H1 (cell line): ENCODE data around the gene ENDOV. TPM values are rescaled to one million over a fixed set of nuclear protein-coding genes. Genes with fewer than 3 reads are reported as not detected.

ENCODE experiments used
- CTCF ChIA-PET: fragments of 300-600 bp; sonication (Branson Sonifier 250); formaldehyde crosslinking; loops from one replicate; lab custom pipeline; 2021; ENCODE audit not compliant: partially characterized antibody; lab: Charles Lee
- POLR2A ChIA-PET: fragments of 300-600 bp; sonication (Branson Sonifier 250); formaldehyde crosslinking; loops from one replicate; lab custom pipeline; 2021; ENCODE audit warnings: inconsistent platforms; ENCODE audit not compliant: partially characterized antibody; lab: Charles Lee
- DNase-seq, 2 experiments: peaks; one replicate each; pipeline versions ENCODE4 v3.0.0 to v3.0.0-alpha.2; 2010 to 2022; ENCODE audit warnings: low spot score in 2 of 2, low read depth in 1 of 2, mixed read lengths in 1 of 2
- FAIRE-seq: peaks from 2 replicates; lab custom pipeline; 2011; peaks lifted over from hg19 to GRCh38; lab: Jason Lieb, UNC
- H2AFZ ChIP-seq: 2 replicates; pipeline ENCODE4 v1.8.1; 2012; ENCODE audit warnings: low read length, inconsistent platforms
- H2AK5ac ChIP-seq: 2 replicates; pipeline ENCODE4 v1.6.1; 2013; ENCODE audit warnings: low read depth, low read length
- H2BK120ac ChIP-seq: replicated peaks from 2 replicates; pipeline ENCODE3; 2013; ENCODE audit warnings: low read depth, low read length, inconsistent platforms
- H2BK12ac ChIP-seq: 2 replicates; pipeline ENCODE4 v1.6.1; 2013; ENCODE audit warnings: low read depth, low read length
- H2BK15ac ChIP-seq: 2 replicates; pipeline ENCODE4 v1.6.1; 2013; ENCODE audit warnings: low read length
- H2BK20ac ChIP-seq: 2 replicates; pipeline ENCODE4 v1.6.1; 2013; ENCODE audit warnings: low read length
- H2BK5ac ChIP-seq: 2 replicates; pipeline ENCODE4 v1.6.1; 2013; ENCODE audit warnings: low read depth, low read length
- H3K14ac ChIP-seq: 2 replicates; pipeline ENCODE4 v1.6.1; 2013; ENCODE audit warnings: inconsistent platforms; ENCODE audit not compliant: insufficient read length
- H3K18ac ChIP-seq: 2 replicates; pipeline ENCODE4 v1.6.1; 2013; ENCODE audit warnings: low read length; ENCODE audit errors: extremely low read depth
- H3K23ac ChIP-seq: 2 replicates; pipeline ENCODE4 v1.6.1; 2013; ENCODE audit warnings: inconsistent platforms; ENCODE audit not compliant: insufficient read length
- H3K23me2 ChIP-seq: 2 replicates; pipeline ENCODE4 v1.6.1; 2013; ENCODE audit warnings: low read depth, low read length
- H3K27ac ChIP-seq: 2 replicates; pipeline ENCODE4 v1.6.1; 2011; ENCODE audit warnings: low read depth, low read length, inconsistent platforms
- H3K27me3 ChIP-seq, 4 experiments: replicated peaks in 1 of 4; 1 replicate in 1 of 4; 2 replicates in 3 of 4; pipeline versions ENCODE4 v1.6.1 to v1.8.1; 2011 to 2013; ENCODE audit warnings: low read length in 3 of 4, mild to moderate bottlenecking in 3 of 4, inconsistent platforms in 2 of 4, mixed read lengths in 2 of 4, moderate library complexity in 1 of 4; ENCODE audit not compliant: control insufficient read depth in 3 of 4, insufficient read depth in 3 of 4; ENCODE audit errors: extremely low read depth in 1 of 4
- H3K36me3 ChIP-seq, 4 experiments: 2 replicates each; pipeline versions ENCODE4 v1.6.1 to v1.8.1; 2011 to 2013; ENCODE audit warnings: mild to moderate bottlenecking in 4 of 4, low read length in 3 of 4, moderate library complexity in 2 of 4, control low read depth in 1 of 4, inconsistent platforms in 1 of 4; ENCODE audit not compliant: insufficient read depth in 4 of 4, control insufficient read depth in 2 of 4
- H3K4ac ChIP-seq: replicated peaks from 2 replicates; pipeline ENCODE3; 2013; ENCODE audit warnings: low read length, low read depth, mixed read lengths, inconsistent platforms; ENCODE audit not compliant: insufficient read length
- H3K4me1 ChIP-seq, 4 experiments: replicated peaks in 1 of 4; 1 replicate in 1 of 4; 2 replicates in 3 of 4; pipeline versions ENCODE4 v1.6.1 to v1.8.1; 2011 to 2013; ENCODE audit warnings: low read length in 3 of 4, inconsistent platforms in 2 of 4, mixed read lengths in 1 of 4; ENCODE audit not compliant: insufficient read depth in 4 of 4, control insufficient read depth in 3 of 4
- H3K4me2 ChIP-seq, 2 experiments: 2 replicates each; pipeline versions ENCODE4 v1.6.1 to v1.8.1; 2011 to 2013; ENCODE audit warnings: low read depth in 2 of 2, low read length in 2 of 2, control low read depth in 1 of 2, inconsistent platforms in 1 of 2, mild to moderate bottlenecking in 1 of 2; ENCODE audit not compliant: insufficient read depth in 1 of 2
- H3K4me3 ChIP-seq, 4 experiments: fragments of 200-600, 300-600 bp in 1 of 4; sonication (generic), shearing (Covaris generic), sonication (Bioruptor Twin) in 1 of 4; 2 replicates each; pipeline versions ENCODE4 v1.5.1 to v1.8.1; 2011 to 2016; ENCODE audit warnings: low read length in 4 of 4, low read depth in 3 of 4, control low read depth in 2 of 4, inconsistent platforms in 2 of 4, mild to moderate bottlenecking in 2 of 4, mixed read lengths in 1 of 4, moderate library complexity in 1 of 4; ENCODE audit not compliant: insufficient read depth in 2 of 4; ENCODE audit errors: extremely low read depth in 1 of 4
- H3K56ac ChIP-seq: replicated peaks from 2 replicates; pipeline ENCODE3; 2013; ENCODE audit warnings: low read depth, mild to moderate bottlenecking, mixed read lengths, low read length, inconsistent platforms; ENCODE audit not compliant: insufficient read length
- H3K79me1 ChIP-seq: 2 replicates; pipeline ENCODE4 v1.6.1; 2013; ENCODE audit warnings: low read depth, low read length, control low read depth
- H3K79me2 ChIP-seq, 2 experiments: 2 replicates each; pipeline versions ENCODE4 v1.6.1 to v1.8.1; 2012 to 2013; ENCODE audit warnings: low read length in 2 of 2, mild to moderate bottlenecking in 2 of 2, inconsistent platforms in 1 of 2; ENCODE audit not compliant: insufficient read depth in 2 of 2, control insufficient read depth in 1 of 2
- H3K9ac ChIP-seq, 4 experiments: replicated peaks in 1 of 4; 1 replicate in 1 of 4; 2 replicates in 3 of 4; pipeline versions ENCODE4 v1.6.1 to v1.8.1; 2011 to 2013; ENCODE audit warnings: low read depth in 3 of 4, low read length in 3 of 4, control low read depth in 2 of 4, mild to moderate bottlenecking in 2 of 4, moderate library complexity in 2 of 4, inconsistent platforms in 1 of 4; ENCODE audit errors: extremely low read depth in 1 of 4
- H3K9me3 ChIP-seq, 2 experiments: 2 replicates each; pipeline versions ENCODE4 v1.6.1 to v1.8.1; 2012 to 2013; ENCODE audit warnings: mild to moderate bottlenecking in 2 of 2, moderate library complexity in 2 of 2, control low read depth in 1 of 2, inconsistent platforms in 1 of 2, low read depth in 1 of 2, low read length in 1 of 2, mixed read lengths in 1 of 2; ENCODE audit not compliant: insufficient read depth in 2 of 2
- H4K20me1 ChIP-seq, 2 experiments: replicated peaks in 1 of 2; 2 replicates each; pipeline versions ENCODE3 to v1.8.1; 2011 to 2013; ENCODE audit warnings: inconsistent platforms in 2 of 2, low read length in 2 of 2, mild to moderate bottlenecking in 1 of 2; ENCODE audit not compliant: insufficient read depth in 2 of 2, control insufficient read depth in 1 of 2
- H4K5ac ChIP-seq: 2 replicates; pipeline ENCODE4 v1.6.1; 2013; ENCODE audit warnings: low read length, low read depth, mixed read lengths, inconsistent platforms; ENCODE audit not compliant: insufficient read length
- H4K8ac ChIP-seq: 2 replicates; pipeline ENCODE4 v1.8.0; 2013; ENCODE audit warnings: mild to moderate bottlenecking, moderate library complexity, low read length, inconsistent platforms; ENCODE audit not compliant: insufficient read depth; ENCODE audit errors: extremely low read depth
- H4K91ac ChIP-seq: replicated peaks from 2 replicates; pipeline ENCODE3; 2013; ENCODE audit warnings: low read length, mixed read lengths, inconsistent platforms; ENCODE audit not compliant: insufficient read length
- ATF2 ChIP-seq: IDR thresholded peaks from 2 replicates; pipeline ENCODE4 v1.6.1; 2012; ENCODE audit warnings: low read length, inconsistent platforms
- BACH1 ChIP-seq: IDR thresholded peaks from 2 replicates; pipeline ENCODE4 v1.6.1; 2012; ENCODE audit warnings: low read length, improper control_type of control experiment
- CBX8 ChIP-seq: fragments of 300-800, 300-1000 bp; sonication (generic); IDR thresholded peaks from 2 replicates; pipeline ENCODE4 v1.7.1; 2016; ENCODE audit warnings: low read depth, low read length, borderline replicate concordance
- CHD1 ChIP-seq: IDR thresholded peaks from 2 replicates; pipeline ENCODE4 v1.6.1; 2012; ENCODE audit warnings: low read depth, low read length, improper control_type of control experiment
- CTBP2 ChIP-seq: IDR thresholded peaks from 2 replicates; pipeline ENCODE4 v1.7.0; 2011; ENCODE audit warnings: borderline replicate concordance, mild to moderate bottlenecking, moderate library complexity, mixed read lengths, low read length; ENCODE audit not compliant: insufficient read depth, insufficient read length
- EGR1 ChIP-seq: IDR thresholded peaks from 2 replicates; pipeline ENCODE4 v1.6.1; 2011; ENCODE audit warnings: low read depth, low read length, borderline replicate concordance
- GABPA ChIP-seq: IDR thresholded peaks from 2 replicates; pipeline ENCODE4 v1.6.1; 2011; ENCODE audit warnings: mild to moderate bottlenecking, low read length, moderate library complexity, borderline replicate concordance; ENCODE audit not compliant: insufficient read depth
- NRF1 ChIP-seq: IDR thresholded peaks from 2 replicates; pipeline ENCODE4 v1.6.1; 2011; ENCODE audit warnings: mild to moderate bottlenecking, low read depth, low read length, improper control_type of control experiment
- WGBS, 2 experiments: shearing (Covaris generic) in 1 of 2; methylation state at CpG; one replicate each; pipeline versions ENCODE4 v1.1.6 to v1.1.7; 2013 to 2015; ENCODE audit warnings: low lambda C conversion rate in 2 of 2, mixed read lengths in 2 of 2, inconsistent platforms in 1 of 2, low coverage in 1 of 2, missing lambda C conversion rate in 1 of 2; ENCODE audit not compliant: insufficient replicate concordance in 2 of 2, insufficient coverage in 1 of 2, insufficient read length in 1 of 2; ENCODE audit errors: extremely low coverage in 1 of 2, missing lambda C conversion rate in 1 of 2; 5-methylcytosine and 5-hydroxymethylcytosine counted together
- polyA plus RNA-seq, 7 experiments: library from polyadenylated mRNA; depleted of rRNA in 3 of 7; stranded (reverse) in 5 of 7; unstranded in 2 of 7; fragments of >200 nt in 5 of 7; fragments of 200-250 nt in 2 of 7; gene quantifications; 1 replicate in 5 of 7; 2 replicates in 1 of 7; 4 replicates in 1 of 7; pipeline versions ENCODE4 v1.2.1 to v1.2.3, GENCODE V29; 2011 to 2013; ENCODE audit warnings: missing spikeins in 2 of 7, mixed read lengths in 2 of 7
- total RNA-seq: library from RNA; stranded (reverse); fragmentation: NEBNext Ultra II Directional; extraction: Animal tissue kit (Norgen Biotek cat#: 25700); gene quantifications from 2 replicates; pipeline ENCODE4 v1.2.1, GENCODE V29; 2021
- TF ChIP-seq, protein P1 (sequence below): IDR thresholded peaks from 2 replicates; pipeline ENCODE4 v1.6.1; 2011; ENCODE audit warnings: low read length, improper control_type of control experiment

Gene ENDOV
- total and polyA plus RNA-seq, 2 of the 8 experiments (the other 6 are each of a cell fraction or from before 2014, with no cell fraction given), result 10.6 to 13.3 TPM

- H3K4me3 ChIP-seq, result no peak overlapping the region
- TF ChIP-seq CBX8, result no peak
- TF ChIP-seq ATF2, result no peak
- TF ChIP-seq, protein P1, sequence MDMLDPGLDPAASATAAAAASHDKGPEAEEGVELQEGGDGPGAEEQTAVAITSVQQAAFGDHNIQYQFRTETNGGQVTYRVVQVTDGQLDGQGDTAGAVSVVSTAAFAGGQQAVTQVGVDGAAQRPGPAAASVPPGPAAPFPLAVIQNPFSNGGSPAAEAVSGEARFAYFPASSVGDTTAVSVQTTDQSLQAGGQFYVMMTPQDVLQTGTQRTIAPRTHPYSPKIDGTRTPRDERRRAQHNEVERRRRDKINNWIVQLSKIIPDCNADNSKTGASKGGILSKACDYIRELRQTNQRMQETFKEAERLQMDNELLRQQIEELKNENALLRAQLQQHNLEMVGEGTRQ, result no peak
- TF ChIP-seq GABPA, result no peak
- TF ChIP-seq CTBP2, result no peak
- TF ChIP-seq NRF1, result no peak
- TF ChIP-seq CHD1, result no peak
- TF ChIP-seq BACH1, result no peak
- no peak for TF ChIP-seq EGR1
These were observed 45.5 kb downstream of the ENDOV start for GRCh38 chr17:80460429-80460834.

More at GRCh38 chr17:80460429-80460834, 45.5 kb downstream of the ENDOV start:
- no peak overlapping the region for H2AFZ ChIP-seq
- no peak overlapping the region for H2BK12ac ChIP-seq
- H2BK5ac ChIP-seq, result no peak overlapping the region
- H3K9ac ChIP-seq, result no peak overlapping the region
- no peak overlapping the region for H2AK5ac ChIP-seq
- FAIRE-seq, result no peak
- H3K27ac ChIP-seq, result no peak overlapping the region
- POLR2A ChIA-PET, result no interaction called here
- CTCF ChIA-PET, result interaction anchor here (2.4 kb wide), 1 partner anchor 12 kb away, joined by 6 read pairs; no protein-coding TSS in a partner anchor
- H3K18ac ChIP-seq, result no peak overlapping the region
- H4K5ac ChIP-seq, result no peak overlapping the region
- no peak overlapping the region for H4K8ac ChIP-seq
- no peak overlapping the region for H2BK15ac ChIP-seq
- H3K23me2 ChIP-seq, result no peaks in the 10 kb centered on the region
- H3K14ac ChIP-seq, result no peak overlapping the region
- no peak overlapping the region for H2BK20ac ChIP-seq
- DNase-seq, result no peak
- peaks cover 0 to 1% of the 10 kb centered on the region in 2 experiments for H4K20me1 ChIP-seq
- H4K91ac ChIP-seq, result no peak overlapping the region
- no peaks in the 10 kb centered on the region for H3K79me1 ChIP-seq
- H3K4me2 ChIP-seq, result no peak overlapping the region
- peaks cover 0 to 3% (median 0%) of the 10 kb centered on the region in 4 experiments; a peak in 1 of 7 replicates for H3K4me1 ChIP-seq
- H2BK120ac ChIP-seq, result no peak overlapping the region
- no peak overlapping the region for H3K23ac ChIP-seq
- 76% methylated on average over 8 of the region's 8 CpGs; no CpG with 5 or more reads in 1 of the 2 experiments for WGBS, 2 experiments
- H3K27me3 ChIP-seq, result peaks cover 0 to 13% (median 9%) of the 10 kb centered on the region in 4 experiments; a peak in 5 of 7 replicates
- no peaks in the 10 kb centered on the region for H3K79me2 ChIP-seq
- H3K56ac ChIP-seq, result no peak overlapping the region
- H3K36me3 ChIP-seq, result no peaks in the 10 kb centered on the region
- no peak overlapping the region for H3K4ac ChIP-seq
- H3K9me3 ChIP-seq, result no peaks in the 10 kb centered on the region
